Liver (tissue), 3 donors: ENCODE results near the gene ATOH8.

Experiments
- CTCF ChIP-seq: fragments of 150-350 bp; IDR thresholded peaks from 2 replicates; pipeline ENCODE4 v1.5.1; 2017; ENCODE audit warnings: improper control_type of control experiment, low read depth, low read length; ENCODE audit not compliant: missing input control
- FOXA2 ChIP-seq: IDR thresholded peaks from 2 replicates; pipeline ENCODE4 v1.6.1; 2016; ENCODE audit warnings: antibody characterized with exemption
- GABPA ChIP-seq, 2 donors: IDR thresholded peaks in 1 of 2; conservative IDR thresholded peaks in 1 of 2; 2 replicates each; pipeline ENCODE4 v1.6.1; 2016; ENCODE audit warnings: antibody characterized with exemption in 2 of 2, mild to moderate bottlenecking in 1 of 2, moderate library complexity in 1 of 2
- NR2F2 ChIP-seq: IDR thresholded peaks from 2 replicates; pipeline ENCODE4 v1.6.1; 2016; ENCODE audit warnings: antibody characterized with exemption
- REST ChIP-seq: IDR thresholded peaks from 2 replicates; pipeline ENCODE4 v1.6.1; 2016; ENCODE audit warnings: antibody characterized with exemption, mild to moderate bottlenecking
- SP1 ChIP-seq: IDR thresholded peaks from 2 replicates; pipeline ENCODE4 v1.6.1; 2018; ENCODE audit warnings: antibody characterized with exemption, mild to moderate bottlenecking
- donor health status: healthy.
- donor health status: healthy.

- no peak for TF ChIP-seq CTCF
- TF ChIP-seq NR2F2, result no peak
- TF ChIP-seq GABPA (IDR thresholded peaks at IDR 0.05 in 1 of 2, conservative IDR thresholded peaks at IDR 0.05 in 1 of 2), result no peak
- no peak for TF ChIP-seq REST
- no peak for TF ChIP-seq FOXA2
- no peak for TF ChIP-seq SP1
Observed at GRCh38 chr2:85765081-85765731, 11.4 kb downstream of the ATOH8 start.
